Fibroblast of skin of back (primary cell): ENCODE results near the gene LHFPL2.

ENCODE experiments used
- DNase-seq: peaks from one replicate; pipeline ENCODE4 v3.0.0-alpha.2; 2013

Gene LHFPL2

DNA sequence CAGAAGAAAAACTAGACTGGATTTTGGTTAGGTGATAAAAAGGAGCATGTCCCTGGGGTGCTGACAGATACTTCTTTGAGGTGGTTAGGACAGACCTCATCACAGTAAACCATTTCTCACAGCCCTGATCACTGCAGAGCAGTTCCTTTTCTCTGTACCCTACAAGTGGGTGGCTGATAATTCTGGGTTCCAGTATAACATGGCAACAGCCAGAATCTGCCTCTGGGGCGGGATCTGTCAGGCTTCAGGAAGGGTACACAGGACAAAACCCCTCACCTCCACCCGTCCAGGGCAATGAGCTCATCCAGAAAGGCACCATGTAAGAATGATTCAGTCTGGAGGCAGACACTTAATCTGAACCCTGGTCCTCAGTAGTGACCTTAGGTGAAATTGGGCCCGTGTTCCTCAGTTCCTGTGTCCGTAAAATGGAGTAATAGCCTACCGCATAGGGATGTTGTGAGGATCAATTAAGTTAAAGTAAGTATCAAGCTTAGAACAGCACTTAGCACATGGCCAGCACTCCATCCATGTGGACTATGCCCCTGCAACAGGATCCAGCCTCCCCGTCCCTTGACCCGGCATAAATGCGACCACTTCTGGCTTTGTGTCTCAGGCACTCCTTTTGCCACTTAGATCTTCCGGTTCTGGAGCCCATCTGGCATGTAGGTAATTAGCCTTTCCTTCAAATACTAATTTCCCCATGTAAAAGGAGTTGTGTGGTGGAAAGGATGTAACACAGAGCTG, 129.2 kb downstream of the LHFPL2 start:
- no peak for DNase-seq

DNA sequence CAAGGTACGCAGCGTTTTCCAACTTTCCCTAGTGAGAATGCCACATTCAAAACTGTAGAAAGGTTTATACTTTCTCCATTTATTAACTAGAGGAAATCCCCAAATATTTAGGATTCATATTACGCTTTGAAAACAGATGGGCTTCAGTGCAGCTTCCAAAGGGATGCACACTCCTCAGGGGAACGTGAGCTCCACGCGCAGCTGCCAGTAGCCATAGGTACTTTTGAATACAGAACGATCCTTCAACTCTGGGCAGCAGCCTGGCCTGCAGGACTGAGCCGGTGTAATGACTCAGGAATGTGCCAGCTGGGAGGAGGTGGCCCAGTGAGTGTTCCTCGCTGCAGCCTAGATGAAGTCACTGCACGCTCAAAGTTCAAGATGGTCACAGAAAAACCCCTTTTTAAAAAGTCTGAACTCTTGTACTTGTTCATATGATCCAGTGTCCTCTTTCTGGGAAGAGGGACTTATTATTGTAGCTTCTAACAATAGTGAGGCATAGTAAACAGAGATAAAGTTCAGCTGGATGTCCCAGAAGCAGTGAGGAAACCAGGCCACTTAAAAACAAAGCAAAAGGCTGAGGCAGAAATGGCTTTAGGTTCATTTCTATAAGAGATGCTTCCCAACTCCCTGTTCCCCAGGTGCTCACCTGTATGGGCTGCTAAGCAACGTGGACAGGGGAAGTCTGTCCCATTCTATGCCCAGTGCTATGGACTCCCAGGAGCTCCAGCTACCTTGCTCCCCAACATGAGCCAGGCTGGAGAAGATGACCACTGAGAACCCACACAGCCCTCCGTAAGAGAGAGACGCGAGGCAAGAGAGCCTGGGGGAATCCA, 130.0 kb downstream of the LHFPL2 start:
- peak; percentile 90 for DNase-seq

DNA sequence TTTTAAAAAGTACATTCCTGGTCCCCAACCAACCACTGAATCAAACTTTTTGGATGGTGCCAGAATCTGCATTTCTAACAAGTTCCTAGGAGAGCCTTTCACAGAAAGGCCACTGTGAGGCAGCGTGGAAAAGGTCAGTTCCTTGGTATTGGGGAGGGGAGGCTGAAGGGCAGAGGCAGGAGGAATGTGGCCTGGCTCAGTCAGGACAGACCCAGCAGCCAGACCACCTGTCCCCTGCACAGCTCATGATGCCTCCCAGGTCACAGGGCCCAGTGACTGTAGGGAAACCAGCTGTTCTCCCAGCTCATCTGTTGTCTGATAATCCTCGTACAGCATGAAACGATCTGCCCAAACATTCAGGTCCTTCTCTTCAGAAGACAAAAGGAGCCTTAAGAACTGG, 132.9 kb downstream of the LHFPL2 start:
- no peak for DNase-seq

DNA sequence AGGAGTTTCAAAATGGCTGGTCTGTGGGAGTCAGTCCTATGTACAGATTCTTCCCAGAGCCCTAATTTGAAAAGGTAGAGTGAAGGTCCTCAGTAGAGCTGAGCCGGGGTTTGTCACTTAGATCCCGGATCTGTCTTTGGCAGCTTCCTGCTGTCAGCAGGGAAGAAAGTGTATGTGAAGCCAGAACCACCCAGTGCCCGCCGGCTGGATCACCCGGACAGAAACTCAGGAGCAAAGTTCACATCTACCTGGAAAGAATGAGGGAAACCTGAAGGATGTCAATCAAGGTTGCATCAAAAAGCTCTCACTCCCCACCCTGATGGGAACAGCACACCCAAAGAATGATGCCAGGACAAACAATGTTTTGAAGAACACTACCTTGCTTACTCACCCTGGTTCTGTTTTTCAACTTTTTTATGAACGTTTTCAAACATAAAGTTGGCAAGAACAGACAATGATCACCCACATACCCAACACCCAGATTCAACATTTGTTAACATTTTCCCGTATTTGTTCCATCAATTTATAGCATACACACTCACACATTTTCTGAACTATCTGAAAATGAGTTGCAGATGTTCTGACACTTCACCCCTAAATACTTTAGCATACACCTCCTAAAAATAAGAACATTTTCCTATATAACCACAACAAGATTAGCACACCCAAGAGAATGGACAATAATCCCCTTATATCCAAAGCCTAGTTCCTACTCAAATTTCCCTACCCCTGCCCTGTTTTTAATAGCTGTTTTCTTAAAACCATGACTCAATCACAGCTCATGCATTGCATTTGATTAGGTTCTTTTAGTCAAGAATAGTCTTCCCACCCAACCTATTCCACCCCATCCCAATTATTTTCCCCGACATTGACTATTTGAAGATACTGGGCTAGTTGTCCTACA, 133.9 kb downstream of the LHFPL2 start:
- DNase-seq = peak; percentile 64

DNA sequence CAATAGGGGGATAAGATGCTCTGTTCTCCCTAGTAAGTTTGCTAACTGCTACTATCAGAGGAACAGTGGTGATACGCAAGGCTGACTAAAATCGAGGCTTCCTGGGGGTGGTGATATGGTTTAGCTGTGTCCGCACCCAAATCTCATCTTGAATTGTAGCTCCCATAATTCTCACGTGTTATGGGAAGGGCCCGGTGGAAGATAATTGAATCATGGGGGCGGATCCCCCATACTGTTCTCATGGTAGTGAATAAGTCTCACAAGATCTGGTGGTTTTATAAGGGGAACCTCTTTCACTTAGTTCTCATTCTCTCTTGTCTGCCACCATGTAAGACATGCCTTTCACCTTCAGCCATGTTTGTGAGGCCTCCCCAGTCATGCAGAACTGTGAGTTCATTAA, 135.1 kb downstream of the LHFPL2 start:
- no peak for DNase-seq

DNA sequence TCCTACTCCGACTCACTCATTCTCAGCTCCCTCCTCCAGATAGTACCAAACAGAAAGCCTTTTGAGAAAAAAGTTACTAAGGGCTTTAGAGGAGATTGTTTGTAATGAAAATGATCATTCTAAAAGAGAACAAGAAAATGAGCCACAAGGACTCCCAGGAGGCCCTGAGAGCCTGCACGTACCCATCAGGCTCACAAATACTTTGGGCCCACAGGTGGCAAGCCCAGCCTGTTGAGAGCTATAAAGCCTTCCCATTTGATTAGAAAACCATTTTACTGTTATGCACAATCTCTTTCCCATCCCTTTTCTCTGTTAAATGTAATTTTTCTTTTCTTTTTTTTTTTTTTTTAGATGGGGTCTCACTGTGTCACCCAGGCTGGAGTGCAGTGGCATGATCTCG, 136.1 kb downstream of the LHFPL2 start:
- DNase-seq = no peak

DNA sequence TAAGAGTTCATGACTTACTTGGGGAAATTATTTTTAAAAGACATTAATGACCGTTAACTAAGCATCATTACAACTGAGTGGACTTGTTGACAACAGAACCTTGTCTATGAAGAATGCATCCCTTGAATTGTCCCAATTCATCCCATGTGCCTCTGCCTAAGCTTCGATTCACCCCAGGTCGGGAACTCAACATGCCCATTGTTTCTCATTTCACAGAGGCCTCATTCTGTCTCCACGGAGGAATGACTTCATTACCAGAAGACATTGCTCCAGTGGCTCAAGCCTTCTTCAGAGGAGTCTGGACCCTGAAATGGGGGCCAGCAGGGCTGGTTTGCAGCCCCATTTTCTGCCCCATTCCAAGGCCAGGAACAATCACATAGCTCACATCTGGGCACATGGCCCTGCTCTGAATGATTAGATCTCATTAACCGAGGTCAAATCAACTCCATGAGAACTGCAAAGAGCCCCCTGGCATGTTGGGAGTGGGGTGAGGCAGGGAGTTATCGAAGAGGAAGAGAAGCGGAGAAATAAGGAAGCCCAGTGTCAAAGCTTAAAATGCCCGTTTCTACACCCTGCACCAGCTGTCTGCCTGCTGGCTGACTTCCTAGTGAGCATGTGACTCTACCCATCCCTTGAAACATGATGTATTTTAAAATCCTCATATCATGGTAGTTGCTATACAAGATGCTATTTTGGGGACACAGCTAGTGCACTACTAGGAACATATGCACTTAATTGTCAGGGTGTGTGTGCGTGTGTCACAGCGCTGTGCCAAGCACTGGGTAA, 137.3 kb downstream of the LHFPL2 start:
- DNase-seq = no peak

DNA sequence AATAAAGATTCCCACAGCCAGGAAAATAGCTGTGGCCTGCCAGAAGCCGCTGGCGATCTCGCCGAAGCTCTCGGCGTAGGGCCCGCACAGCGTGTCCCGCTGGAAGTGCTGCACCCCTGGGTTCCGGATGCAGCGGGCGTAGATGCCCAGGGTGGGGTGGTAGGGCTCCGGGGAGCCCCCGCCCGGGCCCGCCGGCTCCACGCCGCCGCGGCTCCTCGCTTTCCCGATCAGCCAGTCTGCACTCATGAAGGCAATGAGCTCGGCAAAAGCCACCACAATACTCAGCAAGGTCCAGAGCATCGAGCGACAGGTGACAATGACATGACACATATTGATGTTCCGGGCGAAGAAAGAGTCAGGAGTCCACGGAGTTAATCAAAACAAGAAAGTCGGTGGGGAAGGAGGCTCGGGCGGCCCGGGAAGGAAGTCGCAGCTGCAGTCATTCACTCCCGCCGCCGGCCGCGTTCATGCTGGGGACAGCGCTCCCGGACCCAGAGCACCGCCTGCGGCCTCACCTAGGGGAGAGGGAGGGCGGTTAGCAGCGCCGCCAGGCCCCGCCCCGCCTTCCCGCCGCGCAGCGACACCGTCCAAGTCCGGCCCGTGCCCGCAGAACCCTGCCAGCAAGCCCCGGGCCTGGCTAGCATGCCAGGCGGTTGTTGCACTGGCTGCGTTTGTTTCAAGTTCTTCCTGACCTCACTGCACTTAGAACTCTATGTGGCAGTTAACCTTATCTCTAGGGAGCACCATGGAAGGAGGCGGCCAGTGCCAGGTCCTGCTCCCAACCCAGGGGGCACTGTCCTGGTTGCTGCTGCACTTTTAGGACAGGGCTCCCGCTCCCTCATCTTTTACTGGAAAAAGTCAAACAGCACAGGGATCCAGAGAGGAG, 138.4 kb downstream of the LHFPL2 start:
- no peak for DNase-seq

DNA sequence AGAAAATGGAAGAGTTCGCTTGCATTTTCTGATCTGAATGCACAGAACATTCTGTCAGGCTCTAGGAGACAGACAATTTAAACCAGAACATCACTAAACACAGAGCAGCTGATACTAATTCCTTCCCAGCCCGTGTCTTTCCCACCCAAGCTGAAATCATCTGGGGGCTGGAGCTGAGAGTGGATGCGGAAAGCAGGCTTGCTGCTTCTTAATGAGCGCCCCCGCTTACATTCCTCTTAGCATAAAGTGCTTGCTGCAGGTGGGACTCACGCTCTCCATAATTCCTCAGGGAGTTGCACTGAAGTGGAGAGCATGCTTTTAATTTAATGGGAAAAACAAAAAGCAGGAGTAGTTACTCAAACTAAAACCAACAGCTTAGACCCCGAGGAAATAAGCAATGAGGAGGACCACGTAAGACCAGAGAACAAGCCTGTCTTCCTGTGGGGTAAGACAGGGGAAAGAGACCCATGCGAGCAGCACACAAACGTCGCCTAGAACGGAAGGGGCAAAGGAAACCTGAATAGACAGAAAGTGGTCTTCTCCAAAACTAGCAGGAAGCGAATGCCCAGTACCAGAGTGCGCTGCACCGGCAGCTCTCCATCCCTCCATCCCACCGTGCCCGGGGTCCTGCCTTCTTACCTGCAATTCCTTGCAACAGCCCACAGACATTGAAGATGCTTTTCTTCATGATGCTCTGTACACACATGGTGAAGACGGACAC, 139.3 kb downstream of the LHFPL2 start:
- no peak for DNase-seq

DNA sequence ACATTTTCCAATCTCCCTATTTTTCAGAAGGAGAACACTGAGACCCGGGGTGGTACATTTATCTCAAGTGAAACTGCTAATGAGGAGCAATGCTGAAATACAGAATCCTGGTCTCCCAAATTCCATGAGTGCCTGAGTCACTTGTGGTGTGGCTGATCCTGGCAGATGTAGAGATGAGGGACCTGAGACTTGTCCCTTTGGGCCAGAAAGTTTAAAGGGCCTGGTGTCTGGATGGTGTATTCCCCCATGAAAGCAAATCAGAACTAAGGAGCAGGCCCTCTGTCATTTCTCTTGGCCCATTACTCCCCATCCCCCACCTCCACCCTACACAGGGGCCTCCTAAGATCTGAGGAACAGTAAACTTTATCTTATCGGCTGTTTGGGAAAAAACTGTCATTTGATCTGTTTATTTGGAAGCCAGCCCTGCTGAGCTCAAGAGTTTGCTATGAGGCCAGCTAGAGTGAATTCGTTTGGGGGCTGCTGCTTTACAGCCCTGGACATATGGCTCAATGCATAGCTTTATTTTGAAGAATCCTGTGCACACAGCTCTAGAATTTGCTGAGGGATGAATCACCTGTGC, 140.3 kb downstream of the LHFPL2 start:
- DNase-seq = peak; percentile 79

DNA sequence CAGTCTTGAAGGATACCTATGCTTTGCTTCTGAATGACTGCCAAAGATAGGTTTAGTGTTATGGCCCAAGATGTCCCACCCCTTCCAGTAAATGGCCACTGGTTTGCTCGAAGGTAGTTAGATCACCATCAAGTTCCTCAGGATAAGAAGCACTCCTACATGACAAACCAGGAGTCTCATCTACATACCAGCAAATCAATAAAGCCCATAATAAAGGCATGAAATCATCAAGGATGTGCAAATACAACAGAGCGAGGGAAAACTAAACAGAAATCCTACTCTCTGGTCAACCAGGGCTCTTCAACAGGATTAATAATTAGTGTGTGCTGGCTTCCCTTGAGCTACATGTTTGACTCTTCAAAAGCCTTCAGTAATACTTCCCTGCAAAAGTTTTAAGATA, 141.0 kb downstream of the LHFPL2 start:
- no peak for DNase-seq

DNA sequence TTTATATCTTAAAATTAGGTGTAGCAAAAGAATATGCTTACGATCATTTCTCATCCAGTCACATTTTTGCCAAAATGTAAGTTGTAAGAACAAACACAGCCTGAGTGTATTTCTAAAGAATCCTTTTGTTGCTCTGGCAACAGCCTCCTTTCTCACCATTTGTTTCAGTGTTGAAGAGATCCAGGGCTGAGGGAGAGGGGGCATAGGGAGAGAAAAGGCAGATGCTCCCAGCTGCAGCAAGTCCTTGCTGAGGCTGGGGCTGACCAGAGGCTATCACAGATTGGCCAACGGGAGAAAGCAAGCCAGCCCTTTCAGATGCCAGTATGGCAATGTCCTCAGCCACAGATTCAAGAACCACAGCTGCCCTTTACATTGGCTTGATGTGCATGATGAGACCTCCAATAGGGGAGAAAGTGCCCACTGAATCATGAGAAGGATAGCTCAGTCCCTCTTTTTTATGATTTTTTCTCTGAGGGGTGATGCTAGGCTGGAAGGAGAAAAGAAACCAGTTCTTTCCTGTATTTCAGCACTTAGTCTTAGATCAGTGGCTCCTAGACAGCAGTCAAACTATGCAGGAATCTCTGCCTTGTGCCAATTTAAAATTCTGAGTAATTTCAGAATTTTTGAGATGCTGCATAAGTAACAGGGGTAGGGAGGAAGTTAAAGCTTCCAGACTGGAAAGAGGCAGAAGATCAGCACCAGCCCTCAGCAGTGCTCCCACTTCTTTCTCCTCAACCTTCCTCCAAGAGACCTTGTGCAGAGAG, 142.1 kb downstream of the LHFPL2 start:
- DNase-seq = peak; percentile 59

DNA sequence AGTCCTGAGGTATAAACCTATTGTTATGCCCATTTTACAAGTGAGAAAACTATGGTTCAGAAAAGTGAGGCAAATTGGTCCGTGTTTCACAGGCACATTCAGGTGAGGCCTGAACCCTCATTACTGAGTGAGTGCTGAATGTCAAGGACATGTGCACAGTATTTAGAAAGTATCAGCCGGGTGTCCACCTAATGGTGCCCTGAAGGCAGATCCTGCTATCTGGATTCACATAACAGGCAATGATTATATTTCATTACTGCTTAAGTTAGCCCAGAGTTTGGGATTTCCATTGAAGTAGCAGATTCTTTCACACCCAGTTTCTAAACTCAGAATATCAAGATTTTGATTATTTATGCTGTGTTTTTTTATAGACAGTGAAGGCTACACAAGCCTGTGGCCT, 142.7 kb downstream of the LHFPL2 start:
- DNase-seq = no peak

DNA sequence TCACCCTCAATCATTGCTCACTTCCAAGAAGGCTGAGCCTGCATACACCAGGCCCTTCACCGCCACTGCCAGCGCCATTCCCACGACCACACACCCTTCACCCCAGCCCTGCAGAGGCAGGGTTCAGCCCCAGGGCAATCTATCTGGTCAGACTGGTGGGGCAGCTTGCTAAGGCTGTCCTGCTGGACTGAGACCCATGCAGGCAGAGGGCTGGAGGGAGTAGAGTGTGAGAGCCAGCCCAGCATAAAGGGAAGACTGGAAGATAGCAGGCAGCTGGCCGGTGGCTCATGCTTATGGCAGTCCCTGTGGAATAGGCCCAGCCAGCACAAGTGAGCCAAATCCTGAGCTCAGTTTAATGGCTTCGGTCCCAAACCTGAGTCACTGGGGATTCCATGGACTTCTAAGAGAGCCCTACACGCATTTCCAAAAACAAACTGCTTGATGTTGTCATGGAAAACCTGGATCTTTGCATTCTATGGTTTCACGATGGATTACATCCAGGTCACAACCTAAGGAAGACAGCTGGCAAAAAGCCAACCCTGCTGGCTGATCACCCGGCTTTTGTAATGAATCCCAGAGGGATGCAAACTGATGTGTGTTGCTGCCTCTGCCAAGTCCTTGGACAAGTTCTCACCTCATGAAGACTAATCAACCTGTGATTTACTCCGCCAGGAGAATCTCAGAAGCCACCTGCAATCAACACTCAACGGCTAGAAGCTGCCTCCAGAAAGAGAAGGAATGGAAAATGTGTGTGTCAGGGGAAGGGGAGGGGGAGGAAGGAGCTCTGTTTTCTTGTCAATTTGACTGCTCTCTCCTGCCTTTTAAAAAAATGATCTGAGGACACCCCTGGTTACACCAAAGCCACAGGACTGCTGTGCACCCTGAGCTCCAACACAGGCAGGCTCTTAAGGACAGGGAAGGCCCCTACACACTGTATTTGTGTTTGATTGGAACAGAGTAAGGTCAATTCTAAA, 143.6 kb downstream of the LHFPL2 start:
- peak; percentile 100 for DNase-seq

DNA sequence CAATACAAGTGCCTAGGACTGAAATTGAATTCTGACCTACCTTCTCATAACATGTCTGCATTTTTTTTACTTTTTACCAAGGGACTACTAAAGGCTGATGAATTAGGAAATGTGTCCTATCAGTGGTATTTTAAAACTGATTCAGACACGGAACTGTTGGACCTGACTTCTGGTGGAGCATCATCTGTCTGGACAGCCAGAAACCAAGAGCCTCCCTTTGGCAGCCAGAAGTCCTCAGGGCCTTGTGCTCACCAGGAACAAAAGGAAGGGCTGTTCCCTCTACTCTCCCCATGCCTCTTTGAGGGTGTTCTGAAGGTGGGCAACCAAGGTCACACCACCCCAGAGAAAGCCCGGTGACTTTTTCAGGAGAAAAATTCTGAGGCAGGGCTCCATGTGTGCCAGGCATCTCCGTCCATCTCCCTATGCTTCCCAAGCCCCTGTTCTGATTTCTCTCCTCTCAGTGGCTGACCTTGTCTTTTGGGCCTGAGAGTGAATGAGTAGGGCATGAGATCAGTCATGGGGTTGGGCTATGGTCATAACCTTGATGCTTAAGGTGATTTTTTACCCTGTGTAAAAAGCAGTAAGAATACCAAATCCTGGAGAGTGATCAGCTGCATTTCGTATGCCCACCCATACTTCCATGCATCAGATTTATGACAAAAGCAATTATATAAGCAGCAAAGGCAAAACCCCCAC, 144.5 kb downstream of the LHFPL2 start:
- DNase-seq = no peak

DNA sequence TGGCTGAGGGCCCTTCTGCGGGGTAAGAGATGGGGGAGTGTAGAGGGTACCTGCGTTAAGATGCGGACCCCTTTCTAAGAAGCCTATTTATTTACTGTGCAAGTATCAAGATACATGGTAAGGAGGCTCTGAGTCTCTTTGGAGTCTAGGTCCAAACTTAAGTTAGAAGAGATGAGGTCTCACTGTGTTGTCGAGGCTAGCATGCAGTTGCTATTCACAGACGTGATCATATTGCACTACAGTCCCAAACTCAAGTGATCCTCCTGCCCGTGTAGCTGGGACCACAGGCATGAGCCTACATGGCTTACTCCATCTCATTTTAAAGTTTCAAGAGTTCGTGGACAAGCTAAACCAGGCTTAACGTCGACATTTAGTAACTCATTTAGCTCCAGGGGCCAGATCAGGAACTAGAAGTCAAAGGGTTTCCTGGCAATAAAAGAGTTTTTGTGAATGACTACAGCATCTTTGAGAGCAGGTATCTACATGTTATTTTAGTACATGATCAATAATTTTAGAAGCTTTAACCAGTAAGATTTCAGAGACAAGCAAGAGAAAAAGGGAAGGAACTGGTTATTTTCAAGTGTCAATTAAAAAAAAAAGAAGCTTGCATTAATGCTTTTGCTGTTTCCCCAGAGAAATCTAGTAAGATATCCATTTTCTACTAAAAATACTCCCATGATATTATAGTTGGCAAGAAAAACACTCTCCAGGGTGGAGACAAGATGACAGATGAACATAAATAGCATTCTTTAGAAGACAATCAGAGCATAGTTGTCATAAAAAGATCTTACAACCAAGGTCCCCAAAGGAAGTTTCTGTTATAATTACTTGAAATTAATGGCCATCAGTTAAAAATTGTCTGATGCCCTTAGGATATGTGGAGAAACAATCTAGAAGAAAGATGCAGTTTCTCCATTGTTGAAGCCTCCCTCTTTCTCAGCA, 146.9 kb downstream of the LHFPL2 start:
- DNase-seq = peak; percentile 87
